ENCODE measurements around the gene PPP1R12B.
"Not testable (repeated sequence)": the region's sequence is repeated elsewhere in the genome, so short reads cannot be mapped to it uniquely, and the experiment has no call there.

The PPP1R12B gene

DNA sequence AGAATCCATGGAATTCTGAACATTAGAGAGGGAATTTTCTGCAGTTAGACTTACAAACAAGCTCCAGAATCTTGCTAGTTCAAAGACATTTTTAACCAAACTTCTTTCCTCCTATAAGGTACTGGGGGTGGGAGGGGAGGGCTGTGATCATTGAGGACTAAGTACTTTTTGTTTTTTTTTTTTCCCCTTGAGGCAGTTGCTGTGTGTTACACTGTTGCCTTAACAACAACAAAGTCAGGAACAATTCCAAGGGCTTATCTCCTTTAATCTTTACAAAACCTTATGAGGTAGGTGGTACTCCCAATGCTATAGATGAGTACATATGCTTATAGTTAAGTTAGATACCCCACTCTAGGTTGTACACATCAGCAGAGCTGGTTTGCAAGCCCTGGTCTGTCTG, 62.9 kb downstream of the PPP1R12B start:
- peak in 1 of 2 donors; percentile 26 for DNase-seq (ENCODE audit: low read depth in 2 of 2)
- H3K4me3 ChIP-seq (replicated peaks in 1 of 2; ENCODE audit: low read depth in 2 of 2, low read length in 2 of 2) = no peak overlapping the region
- TF ChIP-seq, protein P1, sequence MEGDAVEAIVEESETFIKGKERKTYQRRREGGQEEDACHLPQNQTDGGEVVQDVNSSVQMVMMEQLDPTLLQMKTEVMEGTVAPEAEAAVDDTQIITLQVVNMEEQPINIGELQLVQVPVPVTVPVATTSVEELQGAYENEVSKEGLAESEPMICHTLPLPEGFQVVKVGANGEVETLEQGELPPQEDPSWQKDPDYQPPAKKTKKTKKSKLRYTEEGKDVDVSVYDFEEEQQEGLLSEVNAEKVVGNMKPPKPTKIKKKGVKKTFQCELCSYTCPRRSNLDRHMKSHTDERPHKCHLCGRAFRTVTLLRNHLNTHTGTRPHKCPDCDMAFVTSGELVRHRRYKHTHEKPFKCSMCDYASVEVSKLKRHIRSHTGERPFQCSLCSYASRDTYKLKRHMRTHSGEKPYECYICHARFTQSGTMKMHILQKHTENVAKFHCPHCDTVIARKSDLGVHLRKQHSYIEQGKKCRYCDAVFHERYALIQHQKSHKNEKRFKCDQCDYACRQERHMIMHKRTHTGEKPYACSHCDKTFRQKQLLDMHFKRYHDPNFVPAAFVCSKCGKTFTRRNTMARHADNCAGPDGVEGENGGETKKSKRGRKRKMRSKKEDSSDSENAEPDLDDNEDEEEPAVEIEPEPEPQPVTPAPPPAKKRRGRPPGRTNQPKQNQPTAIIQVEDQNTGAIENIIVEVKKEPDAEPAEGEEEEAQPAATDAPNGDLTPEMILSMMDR (IDR thresholded peaks at IDR 0.05; ENCODE audit: low read depth, low read length) = no peak

DNA sequence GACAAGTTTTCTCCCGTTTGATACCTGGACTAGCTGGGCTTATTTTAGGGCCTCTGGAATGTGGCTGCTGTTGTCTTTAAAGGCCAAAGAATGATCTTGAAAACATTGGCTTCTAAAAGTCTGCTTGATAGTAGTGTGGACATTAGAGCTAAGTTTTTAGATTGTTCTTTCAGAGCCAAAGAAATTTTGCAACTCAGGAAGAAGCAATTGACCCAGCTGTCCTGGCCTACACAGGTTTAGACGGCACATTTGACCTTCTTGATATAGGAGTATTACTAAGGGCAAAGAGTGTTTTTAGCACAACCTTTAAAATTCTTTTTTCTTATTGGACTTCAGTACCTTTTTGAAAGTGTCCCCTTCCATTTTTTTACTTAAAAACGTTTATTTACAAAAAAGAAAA, 63.9 kb downstream of the PPP1R12B start:
- H3K4me3 ChIP-seq (replicated peaks in 1 of 2; ENCODE audit: low read depth in 2 of 2, low read length in 2 of 2) = not testable (repeated sequence)

DNA sequence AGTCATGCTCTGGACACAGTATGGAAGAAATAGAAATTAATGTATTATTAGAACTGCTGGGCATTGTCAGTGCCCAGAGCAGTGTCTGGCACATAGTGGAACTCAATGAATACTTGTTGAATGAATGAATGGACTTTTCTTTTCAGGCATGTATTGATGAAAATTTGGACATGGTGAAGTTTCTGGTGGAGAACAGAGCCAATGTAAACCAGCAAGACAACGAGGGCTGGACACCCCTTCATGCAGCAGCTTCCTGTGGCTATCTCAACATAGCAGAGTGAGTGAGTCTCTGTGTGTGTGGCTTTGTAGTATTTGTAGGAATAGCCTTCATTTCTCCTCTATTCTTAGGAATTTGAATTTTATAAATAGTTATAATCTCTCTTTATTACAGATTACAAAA, 68.1 kb downstream of the PPP1R12B start:
- peak in 1 of 2 donors; percentile 27 for DNase-seq (ENCODE audit: low read depth in 2 of 2)
- TF ChIP-seq, protein P1 (IDR thresholded peaks at IDR 0.05; ENCODE audit: low read depth, low read length) = no peak
- H3K4me3 ChIP-seq (replicated peaks in 1 of 2; ENCODE audit: low read depth in 2 of 2, low read length in 2 of 2) = no peak overlapping the region

More for the DNA sequence above, 63.9 kb downstream of the PPP1R12B start:
- DNase-seq (ENCODE audit: low read depth in 2 of 2) = not testable (repeated sequence)

- H3K4me3 ChIP-seq (replicated peaks in 1 of 2; ENCODE audit: low read depth in 2 of 2, low read length in 2 of 2); DNase-seq (ENCODE audit: low read depth in 2 of 2): not testable (repeated sequence)
Observed at GRCh38 chr1:202417141-202417540, 68.6 kb downstream of the PPP1R12B start.

DNA sequence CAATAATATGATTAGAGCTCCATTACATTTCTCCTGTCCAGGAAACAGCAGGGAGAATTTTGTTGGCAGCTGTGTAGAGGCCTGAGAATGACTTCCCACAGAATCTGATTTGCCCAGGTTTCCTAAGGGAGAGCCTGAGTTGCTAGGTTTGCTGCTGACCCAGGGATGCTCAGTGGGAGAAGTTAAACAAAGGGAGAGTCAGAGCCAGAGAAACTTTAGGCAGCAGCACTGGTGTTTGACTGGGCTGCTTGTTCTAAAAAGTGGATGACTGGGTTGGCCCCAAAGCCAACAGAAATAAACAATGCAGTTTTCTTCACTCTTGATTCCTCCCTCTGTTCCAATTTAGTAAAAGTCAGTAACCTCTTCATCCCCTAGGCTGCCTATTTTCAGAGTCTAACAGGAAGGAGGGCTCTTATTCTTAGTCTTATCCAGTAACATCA, 69.3 kb downstream of the PPP1R12B start:
- not testable (repeated sequence) for DNase-seq (ENCODE audit: low read depth in 2 of 2)

DNA sequence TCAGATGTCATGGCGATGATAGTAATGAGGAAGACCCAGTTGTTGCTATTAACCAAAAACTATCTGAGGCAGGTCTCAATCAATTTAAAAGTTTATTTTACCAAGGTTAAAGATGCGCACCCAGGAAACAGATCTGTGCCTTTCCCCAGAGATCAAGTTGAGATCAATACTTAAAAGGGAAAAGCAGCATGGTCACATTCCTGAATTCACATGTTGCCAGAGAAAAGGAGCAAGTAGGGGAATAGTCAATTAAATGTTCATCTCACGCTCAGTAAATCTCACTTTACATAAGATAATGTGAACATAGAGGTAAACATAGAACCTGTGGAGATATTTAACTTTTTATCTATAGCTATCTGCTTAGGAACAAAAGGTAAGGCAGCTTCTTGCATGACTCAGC, 71.2 kb downstream of the PPP1R12B start:
- H3K4me3 ChIP-seq (replicated peaks in 1 of 2; ENCODE audit: low read depth in 2 of 2, low read length in 2 of 2); DNase-seq (ENCODE audit: low read depth in 2 of 2): not testable (repeated sequence)

More for the DNA sequence above, 69.3 kb downstream of the PPP1R12B start:
- not testable (repeated sequence) for H3K4me3 ChIP-seq (replicated peaks in 1 of 2; ENCODE audit: low read depth in 2 of 2, low read length in 2 of 2)

GRCh38 chr1:202420422-202421094, 72.1 kb downstream of the PPP1R12B start:
- not testable (repeated sequence) for DNase-seq (ENCODE audit: low read depth in 2 of 2); H3K4me3 ChIP-seq (replicated peaks in 1 of 2; ENCODE audit: low read depth in 2 of 2, low read length in 2 of 2)

DNA sequence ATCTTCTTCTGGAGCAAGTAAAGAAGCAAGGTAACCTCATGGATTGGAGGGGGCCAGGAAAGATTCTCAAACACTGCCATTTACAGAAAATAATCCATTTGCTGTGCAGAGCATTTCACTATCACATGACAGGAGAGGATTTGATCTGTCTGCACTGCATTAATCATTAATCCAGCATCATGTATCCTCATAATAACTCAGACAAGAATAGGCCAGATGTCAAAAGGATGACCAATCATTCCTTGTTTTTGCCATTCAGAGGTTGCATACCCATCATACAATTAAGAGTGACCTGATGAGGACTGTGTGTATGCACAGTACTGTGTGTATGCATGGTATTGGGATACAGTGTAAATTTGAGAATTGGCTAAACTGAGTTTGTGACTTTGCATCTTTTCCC, 74.2 kb downstream of the PPP1R12B start:
- not testable (repeated sequence) for H3K4me3 ChIP-seq (replicated peaks in 1 of 2; ENCODE audit: low read depth in 2 of 2, low read length in 2 of 2); DNase-seq (ENCODE audit: low read depth in 2 of 2)

- not testable (repeated sequence) for DNase-seq (ENCODE audit: low read depth in 2 of 2)
Observed at GRCh38 chr1:202424260-202424659, 75.8 kb downstream of the PPP1R12B start.

DNA sequence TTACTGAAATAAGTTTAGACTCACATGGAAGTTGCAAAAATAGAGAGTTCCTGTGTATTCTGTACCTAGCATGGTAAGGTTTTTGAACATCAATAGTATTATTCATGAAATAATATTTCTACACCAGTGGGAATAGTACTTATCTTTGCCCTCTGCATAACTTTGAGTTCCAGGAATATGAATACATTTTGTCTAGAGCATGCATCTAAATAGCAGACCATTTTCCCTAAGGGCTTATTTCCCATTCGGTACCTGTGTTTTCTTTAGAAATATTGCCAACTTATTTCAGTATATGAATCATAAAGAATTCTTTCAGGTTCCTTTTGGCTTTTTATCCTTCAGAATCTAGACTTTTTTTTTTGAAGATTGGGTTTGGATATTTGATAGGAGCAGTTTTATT, 81.6 kb downstream of the PPP1R12B start:
- not testable (repeated sequence) for H3K4me3 ChIP-seq (replicated peaks in 1 of 2; ENCODE audit: low read depth in 2 of 2, low read length in 2 of 2)
- DNase-seq (ENCODE audit: low read depth in 2 of 2) = peak in 1 of 2 donors; percentile 27

More at GRCh38 chr1:202424260-202424659, 75.8 kb downstream of the PPP1R12B start:
- H3K4me3 ChIP-seq (replicated peaks in 1 of 2; ENCODE audit: low read depth in 2 of 2, low read length in 2 of 2) = not testable (repeated sequence)

DNA sequence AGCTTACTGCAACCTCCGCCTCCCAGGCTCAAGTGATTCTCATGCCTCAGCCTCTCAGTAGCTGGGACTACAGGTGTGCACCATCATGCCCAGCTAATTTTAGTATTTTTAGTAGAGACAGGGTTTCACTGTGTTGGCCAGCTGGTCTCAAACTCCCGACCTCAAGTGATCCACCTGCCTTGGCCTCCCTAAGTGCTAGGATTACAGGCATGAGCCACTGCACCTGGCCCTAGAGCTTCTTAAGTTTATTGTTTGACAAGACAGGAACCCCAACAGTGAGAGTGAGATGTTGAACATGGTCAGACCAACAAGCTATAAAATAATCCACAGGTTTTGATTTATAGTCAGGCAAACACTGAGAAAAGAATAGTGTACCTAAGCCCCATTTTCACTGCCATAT, 83.8 kb downstream of the PPP1R12B start:
- H3K4me3 ChIP-seq (replicated peaks in 1 of 2; ENCODE audit: low read depth in 2 of 2, low read length in 2 of 2); DNase-seq (ENCODE audit: low read depth in 2 of 2): not testable (repeated sequence)

Data from cardiac fibroblast (primary cell).